ENCODE measurements around the gene GINS2. TPM values are rescaled to one million over a fixed set of nuclear protein-coding genes. Genes with fewer than 3 reads are reported as not detected.

Gene GINS2
- total RNA-seq, 2 experiments from 2014 or later = 1.1 to 1.4 TPM

DNA sequence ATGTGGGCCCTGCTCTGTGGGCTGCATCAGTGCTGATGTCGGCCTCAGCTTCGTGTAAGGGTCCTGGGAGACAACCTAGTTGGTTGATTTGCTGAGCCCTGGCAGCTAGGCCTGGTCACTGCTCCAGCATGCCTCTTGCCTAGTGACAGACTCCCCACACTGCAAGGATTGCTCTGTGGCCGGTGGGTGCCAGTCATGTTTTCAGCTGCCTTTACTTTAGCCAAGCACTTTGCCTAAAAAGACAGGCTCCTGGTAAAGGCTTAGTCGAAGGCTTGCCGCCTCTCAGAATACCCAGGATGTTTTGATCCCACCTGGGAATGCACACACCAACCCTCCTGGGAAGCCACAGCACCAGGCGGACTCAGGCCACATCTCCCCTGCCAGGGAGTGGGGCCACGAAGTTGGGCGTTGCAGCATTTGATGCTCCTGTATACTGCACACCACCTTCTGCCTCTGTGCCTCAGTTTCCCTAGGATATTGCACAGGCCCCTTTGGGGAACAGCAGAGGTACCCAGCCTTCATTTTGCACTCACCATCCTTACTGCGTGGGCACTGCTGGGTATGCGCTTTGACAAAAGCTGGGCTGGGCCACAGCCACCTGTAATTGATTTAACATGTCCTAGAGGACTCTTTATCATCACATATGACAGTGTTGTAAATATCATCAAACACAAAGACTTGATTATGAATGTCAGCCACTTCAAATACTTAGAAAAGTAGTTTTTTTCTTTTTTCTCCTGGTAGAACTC lies 19.9 kb downstream of the GINS2 start:
- peaks cover 87% of the 10 kb centered on the region for H3K36me3 ChIP-seq (ENCODE audit: insufficient read depth, low read length)
- intact Hi-C loops (cut with DNase I, micrococcal nuclease) = no loop called here
- no peak for ATAC-seq (ENCODE audit: poor library complexity)

GRCh38 chr16:85667841-85668413 lies 20.8 kb downstream of the GINS2 start:
- ChIA-PET CTCF (no interaction called here), POLR2A (no interaction called here)
- intact Hi-C loops (cut with DNase I, micrococcal nuclease) = no loop called here
- H3K9me3 ChIP-seq (ENCODE audit: control insufficient read depth in 1 of 2, insufficient read depth in 1 of 2, low read length in 2 of 2) = no peaks in the 10 kb centered on the region
- no peak overlapping the region for H3K4me3 ChIP-seq (ENCODE audit: low read length)
- Mint-ChIP-seq H3K4me3 (no peak overlapping the region), H3K9me3 (no peaks in the 10 kb centered on the region), H3K27me3 (no peaks in the 10 kb centered on the region), H3K36me3 (ENCODE audit: low read depth) (peaks cover 81% of the 10 kb centered on the region), H3K4me1 (ENCODE audit: low read depth) (no peaks in the 10 kb centered on the region), H3K27ac (no peak overlapping the region)
- H3K27ac ChIP-seq (ENCODE audit: low read depth in 1 of 2, low read length in 2 of 2) = no peak overlapping the region
- H3K27me3 ChIP-seq (ENCODE audit: control insufficient read depth in 1 of 2, insufficient read depth in 2 of 2, low read length in 2 of 2) = no peaks in the 10 kb centered on the region
- peaks cover 89% of the 10 kb centered on the region for H3K36me3 ChIP-seq (ENCODE audit: insufficient read depth, low read length)
- no peak for ATAC-seq (ENCODE audit: poor library complexity)
- DNase-seq = no peak
- no peaks in the 10 kb centered on the region for H3K4me1 ChIP-seq (ENCODE audit: insufficient read depth, low read length)
- TF ChIP-seq, protein P1, sequence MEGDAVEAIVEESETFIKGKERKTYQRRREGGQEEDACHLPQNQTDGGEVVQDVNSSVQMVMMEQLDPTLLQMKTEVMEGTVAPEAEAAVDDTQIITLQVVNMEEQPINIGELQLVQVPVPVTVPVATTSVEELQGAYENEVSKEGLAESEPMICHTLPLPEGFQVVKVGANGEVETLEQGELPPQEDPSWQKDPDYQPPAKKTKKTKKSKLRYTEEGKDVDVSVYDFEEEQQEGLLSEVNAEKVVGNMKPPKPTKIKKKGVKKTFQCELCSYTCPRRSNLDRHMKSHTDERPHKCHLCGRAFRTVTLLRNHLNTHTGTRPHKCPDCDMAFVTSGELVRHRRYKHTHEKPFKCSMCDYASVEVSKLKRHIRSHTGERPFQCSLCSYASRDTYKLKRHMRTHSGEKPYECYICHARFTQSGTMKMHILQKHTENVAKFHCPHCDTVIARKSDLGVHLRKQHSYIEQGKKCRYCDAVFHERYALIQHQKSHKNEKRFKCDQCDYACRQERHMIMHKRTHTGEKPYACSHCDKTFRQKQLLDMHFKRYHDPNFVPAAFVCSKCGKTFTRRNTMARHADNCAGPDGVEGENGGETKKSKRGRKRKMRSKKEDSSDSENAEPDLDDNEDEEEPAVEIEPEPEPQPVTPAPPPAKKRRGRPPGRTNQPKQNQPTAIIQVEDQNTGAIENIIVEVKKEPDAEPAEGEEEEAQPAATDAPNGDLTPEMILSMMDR (IDR thresholded peaks at IDR 0.05) = no peak

More for the DNA sequence above, 19.9 kb downstream of the GINS2 start:
- Mint-ChIP-seq H3K27me3 (no peaks in the 10 kb centered on the region), H3K4me3 (no peak overlapping the region), H3K4me1 (ENCODE audit: low read depth) (no peaks in the 10 kb centered on the region), H3K27ac (no peak overlapping the region), H3K36me3 (ENCODE audit: low read depth) (peaks cover 76% of the 10 kb centered on the region), H3K9me3 (no peaks in the 10 kb centered on the region)
- ChIA-PET POLR2A (no interaction called here), CTCF (no interaction called here)
- no peaks in the 10 kb centered on the region for H3K4me1 ChIP-seq (ENCODE audit: insufficient read depth, low read length)
- TF ChIP-seq, protein P1 (IDR thresholded peaks at IDR 0.05) = no peak
- no peaks in the 10 kb centered on the region for H3K27me3 ChIP-seq (ENCODE audit: control insufficient read depth in 1 of 2, insufficient read depth in 2 of 2, low read length in 2 of 2)
- H3K9me3 ChIP-seq (ENCODE audit: control insufficient read depth in 1 of 2, insufficient read depth in 1 of 2, low read length in 2 of 2) = no peaks in the 10 kb centered on the region
- no peak overlapping the region for H3K4me3 ChIP-seq (ENCODE audit: low read length)
- no peak overlapping the region for H3K27ac ChIP-seq (ENCODE audit: low read depth in 1 of 2, low read length in 2 of 2)
- DNase-seq = no peak

DNA sequence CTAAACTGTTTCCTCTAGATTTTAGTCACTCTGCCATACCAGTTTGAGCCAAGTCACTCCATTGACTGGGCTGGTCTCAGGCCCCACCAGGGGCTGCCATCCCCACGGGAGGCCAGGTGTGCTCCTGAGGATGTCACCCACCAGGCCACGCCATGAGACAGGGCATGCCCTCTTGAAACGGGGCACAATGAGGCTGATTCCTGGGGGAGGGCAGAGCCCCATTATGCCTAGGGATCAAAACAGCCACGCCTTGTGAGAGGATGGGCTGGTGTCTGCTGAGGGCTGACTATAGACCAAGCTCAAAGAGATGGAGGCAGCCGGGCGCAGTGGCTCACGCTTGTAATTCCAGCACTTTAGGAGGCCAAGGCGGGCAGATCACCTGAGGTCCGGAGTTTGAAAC lies 21.5 kb downstream of the GINS2 start:
- CTCF ChIA-PET = no interaction called here

More for the DNA sequence above, 21.5 kb downstream of the GINS2 start:
- TF ChIP-seq, protein P1 (IDR thresholded peaks at IDR 0.05) = no peak
- H3K4me1 Mint-ChIP-seq (ENCODE audit: low read depth) = no peaks in the 10 kb centered on the region
- intact Hi-C loops (cut with DNase I, micrococcal nuclease) = no loop called here
- ATAC-seq (ENCODE audit: poor library complexity) (no peak), DNase-seq (no peak)
- peaks cover 89% of the 10 kb centered on the region for H3K36me3 ChIP-seq (ENCODE audit: insufficient read depth, low read length)
- H3K27ac Mint-ChIP-seq = no peak overlapping the region
- H3K36me3 Mint-ChIP-seq (ENCODE audit: low read depth) = peaks cover 81% of the 10 kb centered on the region
- no peak overlapping the region for H3K27ac ChIP-seq (ENCODE audit: low read depth in 1 of 2, low read length in 2 of 2)
- no peaks in the 10 kb centered on the region for H3K27me3 Mint-ChIP-seq
- H3K4me1 ChIP-seq (ENCODE audit: insufficient read depth, low read length) = no peaks in the 10 kb centered on the region
- no peak overlapping the region for H3K4me3 Mint-ChIP-seq
- no peaks in the 10 kb centered on the region for H3K9me3 Mint-ChIP-seq
- H3K4me3 ChIP-seq (ENCODE audit: low read length) = no peak overlapping the region
- POLR2A ChIA-PET = no interaction called here
- H3K27me3 ChIP-seq (ENCODE audit: control insufficient read depth in 1 of 2, insufficient read depth in 2 of 2, low read length in 2 of 2) = no peaks in the 10 kb centered on the region
- H3K9me3 ChIP-seq (ENCODE audit: control insufficient read depth in 1 of 2, insufficient read depth in 1 of 2, low read length in 2 of 2) = no peaks in the 10 kb centered on the region

All from CD4-positive, alpha-beta T cell (primary cell).